K562 (cell line): ENCODE data around the gene SKOR1. TPM values are rescaled to one million over a fixed set of nuclear protein-coding genes. Genes with fewer than 3 reads are reported as not detected.

Experiments used
- ATAC-seq: fragments of 200-7000 bp; cut with Tn5 transposase; 3 replicates; pipeline ENCODE4 v1.9.1; 2020; ENCODE audit warnings: moderate library complexity
- Bru-seq: library from RNA; stranded (reverse); fragments of 400-500 nt; gene quantifications from one replicate; lab custom pipeline; 2021; lab: Mats Ljungman, UMichigan
- BruChase-seq, 2 experiments: library from RNA; stranded (reverse); fragments of 400-500 nt; gene quantifications; one replicate each; lab custom pipeline; 2021; lab: Mats Ljungman, UMichigan
- BruUV-seq: library from RNA; stranded (reverse); fragments of 400-500 nt; replicated peaks from 2 replicates; lab custom pipeline; 2021; lab: Mats Ljungman, UMichigan
- CTCF ChIA-PET: fragments of 300-600 bp; formaldehyde crosslinking; extraction: SDS; loops from one replicate; lab custom pipeline; 2021; ENCODE audit warnings: low intra/inter-chr PET ratio; lab: Yijun Ruan, JAX
- POLR2A ChIA-PET: fragments of 300-600, 350-650 bp; sonication (Branson Sonifier 250); formaldehyde crosslinking; extraction: SDS; loops from one replicate; lab custom pipeline; 2021; ENCODE audit warnings: antibody characterized with exemption, inconsistent platforms; lab: Yijun Ruan, JAX
- DNase-seq, 4 experiments: peaks; one replicate each; pipeline versions ENCODE4 v3.0.0 to v3.0.0-alpha.2; 2011 to 2018; ENCODE audit warnings: low spot score in 3 of 4, mixed read lengths in 3 of 4; ENCODE audit errors: extremely low read depth in 1 of 4
- FAIRE-seq: peaks from 2 replicates; lab custom pipeline; 2011; peaks lifted over from hg19 to GRCh38; lab: Jason Lieb, UNC
- H2AFZ ChIP-seq: 2 replicates; pipeline ENCODE4 v1.6.0; 2011; ENCODE audit warnings: low read depth, low read length, control low read depth, inconsistent platforms
- H3K27ac ChIP-seq: fragments of 200-600 bp; 3 replicates; pipeline ENCODE4 v1.8.0; 2011; ENCODE audit warnings: low read depth, mild to moderate bottlenecking, control low read depth, inconsistent platforms, low read length, moderate library complexity, mixed read lengths; ENCODE audit errors: extremely low read depth
- H3K27me3 ChIP-seq, 2 experiments: fragments of 300-600 bp in 1 of 2; 2 replicates in 1 of 2; 3 replicates in 1 of 2; pipeline versions ENCODE4 v1.6.0 to v1.8.0; 2011; ENCODE audit warnings: inconsistent platforms in 2 of 2, low read length in 2 of 2, mild to moderate bottlenecking in 1 of 2, mixed read lengths in 1 of 2, moderate library complexity in 1 of 2; ENCODE audit not compliant: control insufficient read depth in 2 of 2, insufficient read depth in 2 of 2
- H3K36me3 ChIP-seq: fragments of 300-600 bp; 3 replicates; pipeline ENCODE4 v1.8.0; 2011; ENCODE audit warnings: mild to moderate bottlenecking, low read length, inconsistent platforms; ENCODE audit not compliant: control insufficient read depth, insufficient read depth
- H3K4me1 ChIP-seq, 2 experiments: fragments of 200-600 bp in 1 of 2; replicated peaks in 1 of 2; 2 replicates in 1 of 2; 3 replicates in 1 of 2; pipeline versions ENCODE4 v1.5.1 to v1.8.0; 2011; ENCODE audit warnings: inconsistent platforms in 2 of 2, low read length in 2 of 2, mild to moderate bottlenecking in 1 of 2, mixed read lengths in 1 of 2, moderate library complexity in 1 of 2; ENCODE audit not compliant: control insufficient read depth in 2 of 2, insufficient read depth in 2 of 2
- H3K4me2 ChIP-seq: 2 replicates; pipeline ENCODE4 v1.6.1; 2011; ENCODE audit warnings: low read length, control low read depth, inconsistent platforms, mixed read lengths; ENCODE audit not compliant: insufficient read depth
- H3K4me3 ChIP-seq: fragments of 200-600 bp; sonication (generic), shearing (Covaris generic); 2 replicates; pipeline ENCODE4 v1.5.1; 2016; ENCODE audit warnings: control low read depth, inconsistent platforms
- H3K79me2 ChIP-seq: fragments of 200-600 bp; 3 replicates; pipeline ENCODE4 v1.8.0; 2011; ENCODE audit warnings: low read length, inconsistent platforms; ENCODE audit not compliant: control insufficient read depth, insufficient read depth
- H3K9ac ChIP-seq, 2 experiments: 2 replicates each; pipeline versions ENCODE4 v1.6.0 to v1.6.1; 2011; ENCODE audit warnings: low read depth in 2 of 2, low read length in 2 of 2, control low read depth in 1 of 2, inconsistent platforms in 1 of 2, mild to moderate bottlenecking in 1 of 2, mixed read lengths in 1 of 2; ENCODE audit not compliant: insufficient read depth in 1 of 2
- H3K9me1 ChIP-seq: one replicate; pipeline ENCODE4 v1.6.0; 2011; ENCODE audit warnings: inconsistent platforms, mild to moderate bottlenecking, low read length, moderate library complexity; ENCODE audit not compliant: control insufficient read depth, insufficient read depth
- H3K9me3 ChIP-seq: replicated peaks from 2 replicates; pipeline ENCODE4 v1.5.1; 2011; ENCODE audit warnings: low read depth, low read length, inconsistent platforms; ENCODE audit not compliant: control insufficient read depth, insufficient read depth
- H4K20me1 ChIP-seq: replicated peaks from 2 replicates; pipeline ENCODE4 v1.6.1; 2011; ENCODE audit warnings: low read length, inconsistent platforms, mixed read lengths; ENCODE audit not compliant: control insufficient read depth, insufficient read depth
- WGBS: fragments of 100-300 bp; shearing (Covaris generic); methylation state at CpG from one replicate; pipeline ENCODE4 v1.1.6; 2016; ENCODE audit warnings: low coverage, mixed read lengths; ENCODE audit not compliant: insufficient coverage; ENCODE audit errors: missing lambda C conversion rate; 5-methylcytosine and 5-hydroxymethylcytosine counted together
- in situ Hi-C: fragments of 300-500 bp; cut with MboI; formaldehyde crosslinking; loops from 4 replicates; pipeline ENCODE4 v1.15.0; 2018; ENCODE audit warnings: inconsistent platforms, mixed read lengths
- intact Hi-C: fragments of 100-400 bp; cut with micrococcal nuclease; formaldehyde crosslinking; loops from 2 replicates; pipeline ENCODE4 v1.14.2; 2022
- long read RNA-seq, 3 experiments: library from polyadenylated mRNA in 2 of 3; library from RNA in 1 of 3; unstranded in 2 of 3; stranded (forward) in 1 of 3; transcript quantifications; one replicate each; pipeline ENCODE4 v2.0.0, GENCODE V29; 2019 to 2022
- polyA minus RNA-seq, 3 experiments: library from RNA; depleted of rRNA, polyadenylated mRNA; stranded (reverse); fragments of >200 nt; gene quantifications; 2 replicates each; pipeline ENCODE4 v1.2.3, GENCODE V29; 2011
- polyA plus RNA-seq, 8 experiments: library from polyadenylated mRNA; depleted of rRNA in 4 of 8; stranded (reverse) in 5 of 8; unstranded in 3 of 8; fragments of >200 nt; fragmentation: Nextera tagmentation in 2 of 8; fragmentation: Illumina TruSeq in 1 of 8; extraction: Ambion mirVana in 2 of 8; extraction: Trizol in 1 of 8; gene quantifications; 2 replicates each; pipeline versions ENCODE4 v1.2.1 to v1.2.3, GENCODE V29; 2011 to 2014; ENCODE audit warnings: inconsistent platforms in 1 of 8, missing spikeins in 1 of 8
- total RNA-seq, 7 experiments: library from RNA; depleted of rRNA in 6 of 7; stranded (reverse); fragments of >200 nt in 6 of 7; fragmentation: Illumina TruSeq in 2 of 7; extraction: Trizol in 2 of 7; gene quantifications; 2 replicates each; pipeline versions ENCODE4 v1.2.1 to v1.2.3, GENCODE V29; 2011 to 2021; ENCODE audit warnings: low replicate concordance in 1 of 7
- TF ChIP-seq, protein P1 (sequence below), 2 experiments: fragments of 450-650 bp; formaldehyde crosslinking in 1 of 2; IDR thresholded peaks; 2 replicates each; pipeline versions ENCODE4 v1.4.0 to v1.6.1; 2014 to 2020; ENCODE audit warnings: mild to moderate bottlenecking in 2 of 2, borderline replicate concordance in 1 of 2, low read depth in 1 of 2

SKOR1 gene, protein sequence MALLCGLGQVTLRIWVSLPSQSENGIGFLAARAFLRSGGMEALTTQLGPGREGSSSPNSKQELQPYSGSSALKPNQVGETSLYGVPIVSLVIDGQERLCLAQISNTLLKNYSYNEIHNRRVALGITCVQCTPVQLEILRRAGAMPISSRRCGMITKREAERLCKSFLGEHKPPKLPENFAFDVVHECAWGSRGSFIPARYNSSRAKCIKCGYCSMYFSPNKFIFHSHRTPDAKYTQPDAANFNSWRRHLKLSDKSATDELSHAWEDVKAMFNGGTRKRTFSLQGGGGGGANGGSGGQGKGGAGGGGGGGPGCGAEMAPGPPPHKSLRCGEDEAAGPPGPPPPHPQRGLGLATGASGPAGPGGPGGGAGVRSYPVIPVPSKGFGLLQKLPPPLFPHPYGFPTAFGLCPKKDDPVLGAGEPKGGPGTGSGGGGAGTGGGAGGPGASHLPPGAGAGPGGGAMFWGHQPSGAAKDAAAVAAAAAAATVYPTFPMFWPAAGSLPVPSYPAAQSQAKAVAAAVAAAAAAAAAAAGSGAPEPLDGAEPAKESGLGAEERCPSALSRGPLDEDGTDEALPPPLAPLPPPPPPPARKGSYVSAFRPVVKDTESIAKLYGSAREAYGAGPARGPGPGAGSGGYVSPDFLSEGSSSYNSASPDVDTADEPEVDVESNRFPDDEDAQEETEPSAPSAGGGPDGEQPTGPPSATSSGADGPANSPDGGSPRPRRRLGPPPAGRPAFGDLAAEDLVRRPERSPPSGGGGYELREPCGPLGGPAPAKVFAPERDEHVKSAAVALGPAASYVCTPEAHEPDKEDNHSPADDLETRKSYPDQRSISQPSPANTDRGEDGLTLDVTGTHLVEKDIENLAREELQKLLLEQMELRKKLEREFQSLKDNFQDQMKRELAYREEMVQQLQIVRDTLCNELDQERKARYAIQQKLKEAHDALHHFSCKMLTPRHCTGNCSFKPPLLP
- 0.12 and 0.25 TPM in 2 replicates for total RNA-seq (2011; cell fraction: chromatin; rRNA removed; ENCODE audit: low replicate concordance)
- 0.17 TPM in 1 of 2 replicates, not detected in the other for total RNA-seq (2011; cell fraction: nucleolus; rRNA removed)
- total RNA-seq (2011; cell fraction: nucleoplasm; rRNA removed) = 0.07 TPM in 1 of 2 replicates, not detected in the other
- total RNA-seq (2014; rRNA removed) (0.12 and 0.41 TPM in 2 replicates), total RNA-seq (2014; rRNA removed; fragmentation: Illumina TruSeq; extraction: Trizol) (not detected in 2 replicates), total RNA-seq (2015; rRNA removed; fragmentation: Illumina TruSeq; extraction: Trizol) (0.07 TPM in 1 of 2 replicates, not detected in the other), total RNA-seq (2021) (0.31 TPM in 2 replicates), polyA plus RNA-seq (2011; rRNA removed) (0.04 and 0.08 TPM in 2 replicates), polyA plus RNA-seq (2014; fragmentation: Illumina TruSeq; extraction: Trizol) (0.04 and 0.07 TPM in 2 replicates), polyA plus RNA-seq (2014; fragmentation: Nextera tagmentation; extraction: Ambion mirVana) (not detected), polyA plus RNA-seq (2014; rRNA removed) (0.11 and 0.23 TPM in 2 replicates), polyA minus RNA-seq (2011; rRNA and poly(A)+ RNA removed) (0.07 and 0.12 TPM in 2 replicates), Bru-seq, nascent RNA (percentile 31 among the genes with signal in this experiment), BruChase-seq, experiment 1, labeled RNA remaining after a 2-hour chase (percentile 28 among the genes with signal in this experiment), BruChase-seq, experiment 2, labeled RNA remaining after a 6-hour chase (percentile 28 among the genes with signal in this experiment)
- 0.01 and 0.07 TPM in 2 replicates for polyA plus RNA-seq (2011; cell fraction: cytosol; rRNA removed)
- polyA plus RNA-seq (2011; cell fraction: nucleus; rRNA removed) = 0.18 and 0.22 TPM in 2 replicates
- 0.13 and 0.43 TPM in 2 replicates for polyA plus RNA-seq (2012)
- 0.36 TPM in 1 of 2 replicates, not detected in the other for polyA minus RNA-seq (2011; cell fraction: cytosol; rRNA and poly(A)+ RNA removed)
- polyA minus RNA-seq (2011; cell fraction: nucleus; rRNA and poly(A)+ RNA removed) = 0.13 and 0.33 TPM in 2 replicates
- long read RNA-seq, experiment 1 = 0 reads
- long read RNA-seq, experiment 2 = 0 reads
- long read RNA-seq, experiment 3 = 0 reads

- in situ Hi-C loops (no loop called here), intact Hi-C loops (no loop called here)
- ATAC-seq (no peak), FAIRE-seq (no peak), DNase-seq (peak in 2 of 4 experiments; percentile 42 to 45)
- no peaks in the 10 kb centered on the region for H3K9me1 ChIP-seq
- 31% methylated on average over 35 of the region's 58 CpGs for WGBS
- peaks cover 8% of the 10 kb centered on the region for H4K20me1 ChIP-seq
- H3K4me2 ChIP-seq = no peak within 1 kb of the TSS
- ChIA-PET CTCF (no interaction called here), POLR2A (interaction anchor here (1.2 kb wide), 2 partner anchors 11 to 15 kb away, joined by 3 to 5 read pairs; no protein-coding TSS in a partner anchor)
- no peak within 1 kb of the TSS for H3K27ac ChIP-seq
- peaks cover 32 to 48% of the 10 kb centered on the region in 2 experiments; a peak in 4 of 5 replicates for H3K27me3 ChIP-seq
- H3K9me3 ChIP-seq = no peaks in the 10 kb centered on the region; the same call in none of the 2 replicates
- no peak within 1 kb of the TSS for H2AFZ ChIP-seq
- H3K79me2 ChIP-seq = no peaks in the 10 kb centered on the region
- H3K4me1 ChIP-seq = peaks cover 0 to 40% of the 10 kb centered on the region in 2 experiments; a peak in 2 of 5 replicates
- H3K9ac ChIP-seq = no peak within 1 kb of the TSS
- no peaks in the 10 kb centered on the region for H3K36me3 ChIP-seq
- BruUV-seq = no TSS peak
- no peak within 1 kb of the TSS for H3K4me3 ChIP-seq
- TF ChIP-seq, protein P1, sequence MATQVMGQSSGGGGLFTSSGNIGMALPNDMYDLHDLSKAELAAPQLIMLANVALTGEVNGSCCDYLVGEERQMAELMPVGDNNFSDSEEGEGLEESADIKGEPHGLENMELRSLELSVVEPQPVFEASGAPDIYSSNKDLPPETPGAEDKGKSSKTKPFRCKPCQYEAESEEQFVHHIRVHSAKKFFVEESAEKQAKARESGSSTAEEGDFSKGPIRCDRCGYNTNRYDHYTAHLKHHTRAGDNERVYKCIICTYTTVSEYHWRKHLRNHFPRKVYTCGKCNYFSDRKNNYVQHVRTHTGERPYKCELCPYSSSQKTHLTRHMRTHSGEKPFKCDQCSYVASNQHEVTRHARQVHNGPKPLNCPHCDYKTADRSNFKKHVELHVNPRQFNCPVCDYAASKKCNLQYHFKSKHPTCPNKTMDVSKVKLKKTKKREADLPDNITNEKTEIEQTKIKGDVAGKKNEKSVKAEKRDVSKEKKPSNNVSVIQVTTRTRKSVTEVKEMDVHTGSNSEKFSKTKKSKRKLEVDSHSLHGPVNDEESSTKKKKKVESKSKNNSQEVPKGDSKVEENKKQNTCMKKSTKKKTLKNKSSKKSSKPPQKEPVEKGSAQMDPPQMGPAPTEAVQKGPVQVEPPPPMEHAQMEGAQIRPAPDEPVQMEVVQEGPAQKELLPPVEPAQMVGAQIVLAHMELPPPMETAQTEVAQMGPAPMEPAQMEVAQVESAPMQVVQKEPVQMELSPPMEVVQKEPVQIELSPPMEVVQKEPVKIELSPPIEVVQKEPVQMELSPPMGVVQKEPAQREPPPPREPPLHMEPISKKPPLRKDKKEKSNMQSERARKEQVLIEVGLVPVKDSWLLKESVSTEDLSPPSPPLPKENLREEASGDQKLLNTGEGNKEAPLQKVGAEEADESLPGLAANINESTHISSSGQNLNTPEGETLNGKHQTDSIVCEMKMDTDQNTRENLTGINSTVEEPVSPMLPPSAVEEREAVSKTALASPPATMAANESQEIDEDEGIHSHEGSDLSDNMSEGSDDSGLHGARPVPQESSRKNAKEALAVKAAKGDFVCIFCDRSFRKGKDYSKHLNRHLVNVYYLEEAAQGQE (IDR thresholded peaks at IDR 0.05; ENCODE audit: borderline replicate concordance) = peak; percentile 69
- TF ChIP-seq, protein P1 (CRISPR knock-in tag; IDR thresholded peaks at IDR 0.05; ENCODE audit: low read depth) = no peak
Observed at GRCh38 chr15:67824976-67825880, at the start of gene SKOR1. SKOR1 (plus strand) TSS chr15:67825509; CDS start chr15:67825603, 94 bp downstream.
